K562 (cell line): ENCODE results near the gene HMCN2.

Source experiments
- EZH2 ChIP-seq: IDR thresholded peaks from 2 replicates; pipeline ENCODE4 v1.6.1; 2012; ENCODE audit warnings: low read depth, mild to moderate bottlenecking, inconsistent platforms, low read length, borderline replicate concordance
- MTA2 ChIP-seq: fragments of 450-650 bp; IDR thresholded peaks from 2 replicates; pipeline ENCODE4 v1.6.1; 2016; ENCODE audit warnings: low read depth
- RCOR1 ChIP-seq, 2 experiments: IDR thresholded peaks; 2 replicates each; pipeline ENCODE4 v1.6.1; 2012; ENCODE audit warnings: low read depth in 2 of 2, low read length in 2 of 2, borderline replicate concordance in 1 of 2, improper control_type of control experiment in 1 of 2
- ZNF124 ChIP-seq: sonication (generic); formaldehyde crosslinking; IDR thresholded peaks from 2 replicates; pipeline ENCODE4 v1.8.1; 2022; ENCODE audit warnings: missing genetic modification reagents
- TF ChIP-seq, protein P1 (sequence below), 2 experiments: fragments of 450-650 bp in 1 of 2; sonication (generic) in 1 of 2; formaldehyde crosslinking in 1 of 2; IDR thresholded peaks; 2 replicates each; pipeline versions ENCODE4 v1.7.1 to v1.9.0; 2016 to 2022; ENCODE audit warnings: inconsistent platforms in 1 of 2, mild to moderate bottlenecking in 1 of 2, missing genetic modification reagents in 1 of 2
- TF ChIP-seq, protein P2 (sequence below), 3 experiments: IDR thresholded peaks in 2 of 3; conservative IDR thresholded peaks in 1 of 3; 2 replicates each; pipeline ENCODE4 v1.5.1; 2011 to 2012; ENCODE audit warnings: low read length in 3 of 3, mild to moderate bottlenecking in 3 of 3, control low read depth in 2 of 3, improper control_type of control experiment in 1 of 3, inconsistent platforms in 1 of 3, low read depth in 1 of 3, mixed read lengths in 1 of 3, moderate library complexity in 1 of 3; ENCODE audit not compliant: insufficient read depth in 2 of 3
- TF ChIP-seq, protein P3 (sequence below): fragments of 450-650 bp; conservative IDR thresholded peaks from 2 replicates; pipeline ENCODE4 v1.6.1; 2016; ENCODE audit warnings: missing genetic modification characterization, low read depth, mild to moderate bottlenecking, control low read depth, missing compliant biosample characterization

DNA sequence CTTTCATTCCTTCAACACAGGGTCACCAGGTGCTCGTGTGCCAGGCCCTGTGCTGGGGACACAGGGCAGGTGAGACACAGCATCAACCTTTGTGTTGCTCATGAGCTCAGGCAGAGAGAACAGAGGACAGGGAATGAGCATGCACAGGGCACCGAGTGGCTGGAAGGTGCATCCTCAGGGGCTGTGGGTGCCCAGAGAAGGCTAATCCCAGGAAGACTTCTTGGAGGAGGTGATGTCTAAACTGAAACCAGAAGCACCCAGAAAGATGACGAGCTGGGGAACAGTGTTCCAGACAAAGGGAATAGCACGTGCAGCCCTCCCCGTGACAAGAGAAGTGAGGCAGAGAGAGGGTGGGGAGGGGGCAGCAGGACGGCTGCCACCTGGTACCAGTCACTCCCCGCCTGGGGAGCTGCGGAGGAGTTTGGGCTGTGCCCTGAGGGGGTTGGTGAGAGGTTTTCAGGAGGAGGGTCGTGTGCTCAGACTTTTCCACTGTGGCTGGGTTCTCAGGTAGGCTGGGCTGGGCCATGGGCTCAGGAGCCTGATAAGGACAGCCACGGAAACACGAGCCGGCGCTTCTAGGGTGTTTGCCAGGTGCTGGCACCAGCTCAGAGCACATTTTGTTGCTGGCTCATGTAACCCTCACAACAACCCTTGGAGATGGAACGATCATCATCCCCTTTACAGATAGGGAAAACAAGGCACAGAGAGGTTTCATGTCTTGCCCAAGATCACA lies 46.0 kb downstream of the HMCN2 start:
- TF ChIP-seq, protein P1, sequence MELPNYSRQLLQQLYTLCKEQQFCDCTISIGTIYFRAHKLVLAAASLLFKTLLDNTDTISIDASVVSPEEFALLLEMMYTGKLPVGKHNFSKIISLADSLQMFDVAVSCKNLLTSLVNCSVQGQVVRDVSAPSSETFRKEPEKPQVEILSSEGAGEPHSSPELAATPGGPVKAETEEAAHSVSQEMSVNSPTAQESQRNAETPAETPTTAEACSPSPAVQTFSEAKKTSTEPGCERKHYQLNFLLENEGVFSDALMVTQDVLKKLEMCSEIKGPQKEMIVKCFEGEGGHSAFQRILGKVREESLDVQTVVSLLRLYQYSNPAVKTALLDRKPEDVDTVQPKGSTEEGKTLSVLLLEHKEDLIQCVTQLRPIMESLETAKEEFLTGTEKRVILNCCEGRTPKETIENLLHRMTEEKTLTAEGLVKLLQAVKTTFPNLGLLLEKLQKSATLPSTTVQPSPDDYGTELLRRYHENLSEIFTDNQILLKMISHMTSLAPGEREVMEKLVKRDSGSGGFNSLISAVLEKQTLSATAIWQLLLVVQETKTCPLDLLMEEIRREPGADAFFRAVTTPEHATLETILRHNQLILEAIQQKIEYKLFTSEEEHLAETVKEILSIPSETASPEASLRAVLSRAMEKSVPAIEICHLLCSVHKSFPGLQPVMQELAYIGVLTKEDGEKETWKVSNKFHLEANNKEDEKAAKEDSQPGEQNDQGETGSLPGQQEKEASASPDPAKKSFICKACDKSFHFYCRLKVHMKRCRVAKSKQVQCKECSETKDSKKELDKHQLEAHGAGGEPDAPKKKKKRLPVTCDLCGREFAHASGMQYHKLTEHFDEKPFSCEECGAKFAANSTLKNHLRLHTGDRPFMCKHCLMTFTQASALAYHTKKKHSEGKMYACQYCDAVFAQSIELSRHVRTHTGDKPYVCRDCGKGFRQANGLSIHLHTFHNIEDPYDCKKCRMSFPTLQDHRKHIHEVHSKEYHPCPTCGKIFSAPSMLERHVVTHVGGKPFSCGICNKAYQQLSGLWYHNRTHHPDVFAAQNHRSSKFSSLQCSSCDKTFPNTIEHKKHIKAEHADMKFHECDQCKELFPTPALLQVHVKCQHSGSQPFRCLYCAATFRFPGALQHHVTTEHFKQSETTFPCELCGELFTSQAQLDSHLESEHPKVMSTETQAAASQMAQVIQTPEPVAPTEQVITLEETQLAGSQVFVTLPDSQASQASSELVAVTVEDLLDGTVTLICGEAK (IDR thresholded peaks at IDR 0.05), result no peak
- TF ChIP-seq, protein P1 (CRISPR knock-in tag; IDR thresholded peaks at IDR 0.05), result no peak
- TF ChIP-seq ZNF124, result no peak
- no peak for TF ChIP-seq MTA2
- TF ChIP-seq, protein P2, sequence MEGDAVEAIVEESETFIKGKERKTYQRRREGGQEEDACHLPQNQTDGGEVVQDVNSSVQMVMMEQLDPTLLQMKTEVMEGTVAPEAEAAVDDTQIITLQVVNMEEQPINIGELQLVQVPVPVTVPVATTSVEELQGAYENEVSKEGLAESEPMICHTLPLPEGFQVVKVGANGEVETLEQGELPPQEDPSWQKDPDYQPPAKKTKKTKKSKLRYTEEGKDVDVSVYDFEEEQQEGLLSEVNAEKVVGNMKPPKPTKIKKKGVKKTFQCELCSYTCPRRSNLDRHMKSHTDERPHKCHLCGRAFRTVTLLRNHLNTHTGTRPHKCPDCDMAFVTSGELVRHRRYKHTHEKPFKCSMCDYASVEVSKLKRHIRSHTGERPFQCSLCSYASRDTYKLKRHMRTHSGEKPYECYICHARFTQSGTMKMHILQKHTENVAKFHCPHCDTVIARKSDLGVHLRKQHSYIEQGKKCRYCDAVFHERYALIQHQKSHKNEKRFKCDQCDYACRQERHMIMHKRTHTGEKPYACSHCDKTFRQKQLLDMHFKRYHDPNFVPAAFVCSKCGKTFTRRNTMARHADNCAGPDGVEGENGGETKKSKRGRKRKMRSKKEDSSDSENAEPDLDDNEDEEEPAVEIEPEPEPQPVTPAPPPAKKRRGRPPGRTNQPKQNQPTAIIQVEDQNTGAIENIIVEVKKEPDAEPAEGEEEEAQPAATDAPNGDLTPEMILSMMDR (IDR thresholded peaks at IDR 0.05 in 2 of 3, conservative IDR thresholded peaks at IDR 0.05 in 1 of 3; ENCODE audit: insufficient read depth in 2 of 3, low read depth in 1 of 3, low read length in 3 of 3), result no peak
- TF ChIP-seq, protein P3, sequence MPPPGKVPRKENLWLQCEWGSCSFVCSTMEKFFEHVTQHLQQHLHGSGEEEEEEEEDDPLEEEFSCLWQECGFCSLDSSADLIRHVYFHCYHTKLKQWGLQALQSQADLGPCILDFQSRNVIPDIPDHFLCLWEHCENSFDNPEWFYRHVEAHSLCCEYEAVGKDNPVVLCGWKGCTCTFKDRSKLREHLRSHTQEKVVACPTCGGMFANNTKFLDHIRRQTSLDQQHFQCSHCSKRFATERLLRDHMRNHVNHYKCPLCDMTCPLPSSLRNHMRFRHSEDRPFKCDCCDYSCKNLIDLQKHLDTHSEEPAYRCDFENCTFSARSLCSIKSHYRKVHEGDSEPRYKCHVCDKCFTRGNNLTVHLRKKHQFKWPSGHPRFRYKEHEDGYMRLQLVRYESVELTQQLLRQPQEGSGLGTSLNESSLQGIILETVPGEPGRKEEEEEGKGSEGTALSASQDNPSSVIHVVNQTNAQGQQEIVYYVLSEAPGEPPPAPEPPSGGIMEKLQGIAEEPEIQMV (tag), result no peak
- no peak for TF ChIP-seq RCOR1 (IDR thresholded peaks at IDR 0.05; ENCODE audit: borderline replicate concordance in 1 of 2, low read depth in 2 of 2, low read length in 2 of 2)
- TF ChIP-seq EZH2, result no peak
